Fibroblast of lung (primary cell): ENCODE data around the gene PAPPA.

ENCODE experiments used
- EZH2 ChIP-seq: IDR thresholded peaks from 2 replicates; pipeline ENCODE4 v1.5.1; 2012; ENCODE audit warnings: low read length, control low read depth, mild to moderate bottlenecking; ENCODE audit errors: missing control alignments
- TF ChIP-seq, protein P1 (sequence below), 2 donors: IDR thresholded peaks in 1 of 2; conservative IDR thresholded peaks in 1 of 2; 1 replicate in 1 of 2; 2 replicates in 1 of 2; pipeline ENCODE4 v1.5.1; 2011 to 2012; ENCODE audit warnings: low read length in 2 of 2, control low read depth in 1 of 2, inconsistent platforms in 1 of 2, low read depth in 1 of 2, mild to moderate bottlenecking in 1 of 2

DNA sequence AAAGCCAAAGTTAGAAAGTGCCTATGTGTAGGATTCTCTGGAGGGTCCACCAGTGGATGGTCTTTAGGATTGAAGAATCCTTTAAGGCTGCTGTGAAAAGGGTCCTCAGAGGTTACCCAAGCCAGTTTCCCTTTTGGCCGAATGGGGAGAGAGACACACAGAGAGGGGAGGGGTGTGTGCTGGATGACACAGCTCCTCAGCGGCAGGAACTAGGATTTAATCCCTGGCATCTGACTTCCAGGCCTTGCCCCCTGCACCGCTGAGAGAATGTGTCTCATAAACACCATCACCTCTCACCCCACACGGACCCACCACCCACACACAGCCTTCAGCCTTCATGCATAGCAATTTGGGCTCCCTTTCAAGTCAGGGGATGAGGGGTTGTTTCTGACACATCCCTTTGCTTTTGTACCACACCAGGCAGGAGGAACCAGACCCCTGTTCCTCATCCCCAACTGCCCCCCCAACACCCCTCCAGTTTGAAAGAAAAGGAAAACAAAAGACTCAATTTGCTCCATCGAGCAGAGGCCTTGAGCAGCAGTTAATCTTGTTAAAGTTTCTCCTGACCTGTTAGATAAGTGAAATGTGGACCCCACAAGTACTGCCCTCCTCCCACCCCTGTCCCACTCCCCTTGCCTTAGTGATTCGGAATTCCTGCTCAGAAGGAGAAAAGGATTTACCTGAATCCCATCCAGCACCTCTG is 4.0 kb downstream of the PAPPA start:
- TF ChIP-seq, protein P1, sequence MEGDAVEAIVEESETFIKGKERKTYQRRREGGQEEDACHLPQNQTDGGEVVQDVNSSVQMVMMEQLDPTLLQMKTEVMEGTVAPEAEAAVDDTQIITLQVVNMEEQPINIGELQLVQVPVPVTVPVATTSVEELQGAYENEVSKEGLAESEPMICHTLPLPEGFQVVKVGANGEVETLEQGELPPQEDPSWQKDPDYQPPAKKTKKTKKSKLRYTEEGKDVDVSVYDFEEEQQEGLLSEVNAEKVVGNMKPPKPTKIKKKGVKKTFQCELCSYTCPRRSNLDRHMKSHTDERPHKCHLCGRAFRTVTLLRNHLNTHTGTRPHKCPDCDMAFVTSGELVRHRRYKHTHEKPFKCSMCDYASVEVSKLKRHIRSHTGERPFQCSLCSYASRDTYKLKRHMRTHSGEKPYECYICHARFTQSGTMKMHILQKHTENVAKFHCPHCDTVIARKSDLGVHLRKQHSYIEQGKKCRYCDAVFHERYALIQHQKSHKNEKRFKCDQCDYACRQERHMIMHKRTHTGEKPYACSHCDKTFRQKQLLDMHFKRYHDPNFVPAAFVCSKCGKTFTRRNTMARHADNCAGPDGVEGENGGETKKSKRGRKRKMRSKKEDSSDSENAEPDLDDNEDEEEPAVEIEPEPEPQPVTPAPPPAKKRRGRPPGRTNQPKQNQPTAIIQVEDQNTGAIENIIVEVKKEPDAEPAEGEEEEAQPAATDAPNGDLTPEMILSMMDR (conservative IDR thresholded peaks at IDR 0.05 in 1 of 2, IDR thresholded peaks at IDR 0.05 in 1 of 2; ENCODE audit: low read depth in 1 of 2, low read length in 2 of 2), result no peak
- no peak for TF ChIP-seq EZH2
